NB4 (cell line): ENCODE data around the gene FOXB2.
"Not testable (repeated sequence)": the region's sequence is repeated elsewhere in the genome, so short reads cannot be mapped to it uniquely, and the experiment has no call there.

Experiments
- DNase-seq: peaks from one replicate; pipeline ENCODE4 v3.0.0; 2010; ENCODE audit warnings: low read depth
- H3K4me3 ChIP-seq: one replicate; pipeline ENCODE4 v1.5.1; 2011; ENCODE audit warnings: mild to moderate bottlenecking, low read depth, low read length, moderate library complexity
- MYC ChIP-seq: IDR thresholded peaks from 2 replicates; pipeline ENCODE4 v1.6.1; 2011; ENCODE audit warnings: low read depth, low read length
- POLR2A ChIP-seq: IDR thresholded peaks from 2 replicates; pipeline ENCODE4 v1.6.1; 2011; ENCODE audit warnings: mild to moderate bottlenecking; ENCODE audit not compliant: insufficient read length; ENCODE audit errors: extremely low read depth
- TF ChIP-seq, protein P1 (sequence below): IDR thresholded peaks from one replicate; pipeline ENCODE4 v1.5.1; 2012; ENCODE audit warnings: low read depth, low read length
- TF ChIP-seq, protein P2 (sequence below): IDR thresholded peaks from 2 replicates; pipeline ENCODE4 v1.6.1; 2011; ENCODE audit warnings: low read depth, low read length

FOXB2 gene

DNA sequence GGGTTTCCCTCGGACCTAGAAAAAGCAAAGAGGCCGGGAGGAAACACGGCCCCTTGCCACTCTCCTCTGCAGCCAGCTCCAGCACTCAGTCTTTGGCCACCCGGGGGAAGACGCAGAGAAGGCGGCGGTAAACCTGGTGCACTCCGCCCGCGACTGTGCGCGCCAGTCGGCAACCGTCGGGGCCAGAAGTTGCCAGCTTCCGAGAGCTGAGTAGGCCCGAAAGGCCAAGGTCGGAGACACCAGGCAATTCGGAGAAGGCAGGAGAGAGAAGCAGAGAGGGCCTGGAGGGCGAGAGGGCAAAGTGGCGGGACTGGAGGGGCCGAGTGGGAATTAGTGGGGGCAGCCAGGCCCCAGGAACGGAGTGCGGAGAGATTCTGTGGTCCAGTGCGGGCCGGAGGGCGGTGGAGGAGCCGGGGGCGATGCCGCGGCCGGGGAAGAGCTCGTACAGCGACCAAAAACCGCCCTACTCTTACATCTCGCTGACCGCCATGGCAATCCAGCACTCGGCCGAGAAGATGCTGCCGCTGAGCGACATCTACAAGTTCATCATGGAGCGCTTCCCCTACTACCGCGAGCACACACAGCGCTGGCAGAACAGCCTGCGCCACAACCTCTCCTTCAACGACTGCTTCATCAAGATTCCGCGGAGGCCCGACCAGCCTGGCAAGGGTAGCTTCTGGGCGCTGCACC lies at the start of gene FOXB2:
FOXB2 (plus strand) TSS at position 420 of the 690 bp plus-strand sequence; CDS start at position 420, 0 bp downstream.
- no peak within 1 kb of the TSS for H3K4me3 ChIP-seq
- TF ChIP-seq POLR2A (no peak), MYC (no peak)
- TF ChIP-seq, protein P1, sequence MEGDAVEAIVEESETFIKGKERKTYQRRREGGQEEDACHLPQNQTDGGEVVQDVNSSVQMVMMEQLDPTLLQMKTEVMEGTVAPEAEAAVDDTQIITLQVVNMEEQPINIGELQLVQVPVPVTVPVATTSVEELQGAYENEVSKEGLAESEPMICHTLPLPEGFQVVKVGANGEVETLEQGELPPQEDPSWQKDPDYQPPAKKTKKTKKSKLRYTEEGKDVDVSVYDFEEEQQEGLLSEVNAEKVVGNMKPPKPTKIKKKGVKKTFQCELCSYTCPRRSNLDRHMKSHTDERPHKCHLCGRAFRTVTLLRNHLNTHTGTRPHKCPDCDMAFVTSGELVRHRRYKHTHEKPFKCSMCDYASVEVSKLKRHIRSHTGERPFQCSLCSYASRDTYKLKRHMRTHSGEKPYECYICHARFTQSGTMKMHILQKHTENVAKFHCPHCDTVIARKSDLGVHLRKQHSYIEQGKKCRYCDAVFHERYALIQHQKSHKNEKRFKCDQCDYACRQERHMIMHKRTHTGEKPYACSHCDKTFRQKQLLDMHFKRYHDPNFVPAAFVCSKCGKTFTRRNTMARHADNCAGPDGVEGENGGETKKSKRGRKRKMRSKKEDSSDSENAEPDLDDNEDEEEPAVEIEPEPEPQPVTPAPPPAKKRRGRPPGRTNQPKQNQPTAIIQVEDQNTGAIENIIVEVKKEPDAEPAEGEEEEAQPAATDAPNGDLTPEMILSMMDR = no peak
- TF ChIP-seq, protein P2, sequence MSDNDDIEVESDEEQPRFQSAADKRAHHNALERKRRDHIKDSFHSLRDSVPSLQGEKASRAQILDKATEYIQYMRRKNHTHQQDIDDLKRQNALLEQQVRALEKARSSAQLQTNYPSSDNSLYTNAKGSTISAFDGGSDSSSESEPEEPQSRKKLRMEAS = no peak
- DNase-seq = no peak

DNA sequence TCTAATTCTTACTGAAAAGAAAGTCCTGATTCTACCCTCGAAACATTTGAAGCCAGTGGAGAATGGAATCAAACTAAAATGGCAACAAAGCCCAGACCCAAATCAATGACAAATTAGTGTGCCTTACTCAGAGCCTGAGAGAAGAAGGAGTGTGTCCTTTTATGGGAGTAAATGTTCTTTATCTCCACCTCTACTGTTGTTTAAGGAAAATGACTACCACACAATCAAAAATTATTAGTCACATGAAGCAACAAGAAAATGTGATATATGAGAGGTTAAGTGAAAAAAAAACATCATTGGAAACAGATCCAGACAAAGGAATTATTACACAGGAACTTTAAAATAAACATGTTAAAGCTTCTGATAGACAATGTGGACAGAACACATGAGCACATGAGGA lies 49.7 kb upstream of the FOXB2 start:
- no peak overlapping the region for H3K4me3 ChIP-seq
- DNase-seq = no peak
- TF ChIP-seq POLR2A = no peak
- TF ChIP-seq, protein P1 = no peak
- TF ChIP-seq, protein P2 = no peak
- TF ChIP-seq MYC = no peak

DNA sequence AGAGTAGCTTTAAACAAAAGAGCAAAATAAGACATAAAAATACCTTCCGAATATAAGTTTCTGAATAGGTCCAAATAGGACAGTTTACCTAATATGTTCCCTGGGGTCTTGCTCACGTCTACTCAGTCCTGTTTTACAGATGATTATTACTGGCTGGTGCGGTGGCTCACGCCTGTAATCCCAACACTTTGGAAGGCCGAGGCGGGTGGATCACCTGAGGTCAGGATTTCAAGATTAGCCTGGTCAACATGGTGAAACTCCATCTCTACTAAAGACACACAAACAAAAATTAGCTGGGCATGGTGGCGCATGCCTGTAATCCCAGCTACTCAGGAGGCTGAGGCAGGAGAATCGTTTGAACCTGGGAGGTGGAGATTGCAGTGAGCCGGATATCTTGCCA lies 40.6 kb upstream of the FOXB2 start:
- DNase-seq = not testable (repeated sequence)

DNA sequence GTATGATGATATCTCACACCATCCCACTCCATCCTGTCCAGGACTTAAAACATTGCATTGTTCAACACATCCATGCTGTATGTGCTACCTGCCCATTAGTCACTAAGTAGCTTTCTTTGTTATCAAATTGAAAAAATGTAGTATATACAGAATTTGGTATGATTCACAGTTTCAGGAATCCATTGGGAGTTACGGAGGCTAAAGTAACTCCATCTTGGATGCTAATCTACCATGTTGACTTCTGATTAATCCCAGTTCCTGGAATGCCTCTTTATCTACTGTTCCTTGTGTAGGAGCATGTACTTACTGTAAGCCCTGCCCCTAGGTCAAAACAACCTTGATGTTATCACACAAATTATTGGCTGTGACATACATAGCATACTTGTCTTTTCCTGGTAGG lies 38.9 kb upstream of the FOXB2 start:
- no peak for DNase-seq
- H3K4me3 ChIP-seq = no peak overlapping the region
- TF ChIP-seq, protein P2 = no peak
- TF ChIP-seq MYC (no peak), POLR2A (no peak)
- TF ChIP-seq, protein P1 = no peak

More for the DNA sequence above, 40.6 kb upstream of the FOXB2 start:
- H3K4me3 ChIP-seq = not testable (repeated sequence)

DNA sequence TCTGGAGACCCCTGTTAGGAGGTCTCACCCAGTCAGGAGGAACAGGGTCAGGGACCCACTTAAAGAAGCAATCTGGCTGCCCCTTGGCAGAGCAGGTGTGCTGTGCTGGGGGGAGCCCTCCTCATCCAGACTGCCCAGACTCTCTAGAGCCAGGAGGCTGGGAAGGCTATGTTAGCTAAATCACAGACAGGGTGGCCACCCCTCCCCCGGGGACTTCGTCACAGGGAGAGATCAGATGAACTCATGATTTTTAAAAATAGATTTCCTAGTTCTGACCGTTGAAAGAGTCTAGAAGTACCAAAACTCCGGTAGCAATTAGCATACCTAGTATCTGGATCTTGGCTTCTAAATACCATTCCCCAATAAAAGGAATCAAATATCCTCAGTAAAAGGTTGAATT lies 35.0 kb upstream of the FOXB2 start:
- TF ChIP-seq POLR2A (no peak), MYC (no peak)
- TF ChIP-seq, protein P2 = no peak
- TF ChIP-seq, protein P1 = no peak
- peak; percentile 5 for DNase-seq
- H3K4me3 ChIP-seq = no peak overlapping the region

DNA sequence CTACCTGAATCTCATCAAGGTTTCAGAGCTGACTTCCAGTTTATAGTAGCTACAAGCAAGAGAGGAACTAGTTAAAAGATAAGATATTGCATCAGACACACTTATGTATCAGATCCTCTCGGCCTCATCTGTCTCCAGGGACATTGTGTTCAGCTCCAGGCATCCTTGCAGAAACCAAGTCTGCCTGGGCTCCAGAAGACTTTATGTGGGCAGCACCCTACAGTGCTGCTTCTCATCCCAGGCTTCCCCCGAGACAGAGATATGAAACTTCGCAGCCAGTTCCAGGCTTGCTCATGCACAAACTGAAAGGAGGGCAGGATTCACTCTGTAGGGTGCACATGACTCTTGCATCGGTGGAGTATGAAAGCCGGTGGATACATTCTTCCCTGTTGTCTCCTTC lies 33.9 kb upstream of the FOXB2 start:
- TF ChIP-seq, protein P1 = no peak
- TF ChIP-seq MYC (no peak), POLR2A (no peak)
- TF ChIP-seq, protein P2 = no peak
- no peak overlapping the region for H3K4me3 ChIP-seq
- DNase-seq = peak; percentile 91
